Measurements from ENCODE around the gene SFMBT2.

SFMBT2 gene

DNA sequence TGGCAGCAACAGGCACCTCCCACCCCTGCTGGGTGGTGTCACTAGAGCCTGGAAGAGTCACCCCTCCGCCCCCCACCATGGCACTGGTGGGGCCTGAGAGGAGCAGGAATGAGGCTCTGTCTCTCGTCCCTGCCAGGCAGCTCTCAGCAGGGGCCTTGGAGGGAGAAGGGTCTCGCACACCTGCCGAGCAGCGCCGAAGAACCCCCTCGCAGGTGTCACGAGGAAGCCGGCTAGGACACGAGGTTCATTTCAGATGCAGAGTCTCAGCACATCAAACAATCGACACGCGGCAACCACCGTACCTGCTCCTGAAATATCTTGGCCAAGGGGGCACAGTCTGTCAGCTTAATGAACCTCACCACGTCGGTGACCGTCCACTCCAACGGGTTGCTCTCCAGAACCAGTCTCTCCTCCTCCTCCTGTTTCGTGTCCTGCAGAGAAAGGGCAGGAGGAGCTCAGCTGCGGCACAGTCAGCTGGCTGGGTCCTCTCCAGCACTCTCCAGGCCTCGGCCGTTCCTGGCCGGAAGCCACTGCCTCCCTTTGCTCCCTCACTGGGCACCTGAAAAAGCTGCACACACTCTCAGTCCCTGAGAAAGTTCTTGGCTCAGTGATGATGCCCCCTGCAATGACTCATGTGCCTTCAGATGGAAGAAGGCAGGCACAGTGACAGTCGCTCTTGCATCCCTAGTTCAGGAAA lies 240.1 kb downstream of the SFMBT2 start:
- no peak for DNase-seq

DNA sequence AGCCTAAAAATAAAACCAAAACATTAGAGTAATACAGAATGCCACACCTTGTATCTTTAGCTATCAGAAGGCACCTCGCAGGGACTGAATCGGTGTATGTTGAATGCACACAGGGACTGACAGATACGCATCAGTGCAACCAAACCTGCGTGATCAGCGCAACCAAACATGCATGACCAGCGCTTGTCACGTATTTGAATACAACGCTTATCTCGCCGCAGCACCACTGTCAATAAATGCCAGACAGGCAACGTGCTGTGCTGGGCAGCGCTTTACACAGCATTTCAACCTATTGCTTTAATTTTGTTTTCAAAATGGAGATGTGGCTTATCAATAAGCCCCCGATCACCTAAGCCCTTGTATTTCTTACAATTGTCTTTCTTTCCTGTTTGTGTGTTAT lies 242.4 kb downstream of the SFMBT2 start:
- no peak for DNase-seq

DNA sequence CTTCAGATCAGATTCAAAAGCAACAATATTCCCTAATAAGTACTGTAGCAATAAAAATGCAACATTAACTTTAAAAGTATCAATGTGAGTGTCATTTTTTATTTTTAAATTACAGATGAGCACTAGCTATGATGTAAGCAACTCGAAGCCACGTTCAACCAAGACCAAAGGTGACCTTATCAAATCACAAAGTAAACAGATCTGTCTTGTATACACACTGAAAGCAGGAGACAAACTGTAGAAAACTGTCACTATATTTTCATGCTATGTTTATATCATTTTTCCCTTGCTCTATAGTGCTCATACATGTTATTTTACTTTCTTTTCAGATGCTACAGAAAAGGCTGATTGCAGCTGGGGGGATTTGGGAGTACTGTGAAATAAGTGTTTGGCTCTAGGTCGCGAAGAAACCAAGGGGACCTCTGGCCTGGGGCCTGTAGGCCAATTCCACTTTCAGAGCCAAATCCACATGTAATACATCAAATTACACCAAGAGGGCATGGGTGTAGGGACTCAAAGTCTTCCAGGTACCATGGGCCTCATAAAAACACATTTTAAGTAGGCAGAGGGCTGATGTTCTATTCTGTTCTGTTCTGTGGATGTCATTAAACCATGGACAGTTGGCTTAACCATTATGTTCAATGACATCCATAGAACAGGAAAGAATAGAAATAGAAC lies 245.2 kb downstream of the SFMBT2 start:
- DNase-seq = no peak

DNA sequence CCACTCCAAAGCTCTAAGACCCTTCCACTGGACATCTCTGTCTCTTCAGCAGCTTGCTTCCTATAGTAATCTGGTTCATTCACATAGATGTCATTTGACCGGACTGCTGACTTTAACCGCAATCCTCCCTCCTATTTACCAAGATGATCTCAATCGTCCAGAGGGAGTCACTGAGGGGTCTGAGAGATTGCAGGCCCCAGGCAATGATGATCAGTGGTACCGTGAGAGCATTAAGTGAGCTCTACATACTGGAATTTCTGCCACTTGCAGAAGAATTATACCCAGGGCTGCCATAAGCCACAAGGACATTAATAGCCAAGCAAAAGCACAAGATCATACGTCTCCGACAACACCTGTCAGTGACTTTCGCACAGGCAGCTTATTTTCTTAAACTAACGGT lies 245.9 kb downstream of the SFMBT2 start:
- DNase-seq = no peak

DNA sequence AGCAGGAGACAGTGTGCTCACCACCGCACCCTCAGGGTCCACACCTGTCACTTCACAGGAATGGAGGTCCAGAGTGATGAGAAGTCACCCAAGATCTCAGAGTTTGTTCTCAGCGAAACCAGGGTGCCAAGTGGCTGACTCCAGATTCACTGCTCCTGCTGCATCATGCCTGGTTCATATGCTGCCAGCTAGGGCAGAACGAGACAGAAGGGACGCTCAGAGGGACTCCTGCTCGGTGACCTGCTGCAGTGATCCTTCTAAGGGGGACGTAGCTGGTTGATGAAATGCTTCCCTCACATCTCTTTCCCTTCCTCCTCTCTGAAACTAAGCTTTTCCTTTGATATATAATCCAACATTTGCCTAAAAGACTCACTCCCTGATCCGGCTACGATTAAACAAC lies 248.5 kb downstream of the SFMBT2 start:
- DNase-seq = no peak

DNA sequence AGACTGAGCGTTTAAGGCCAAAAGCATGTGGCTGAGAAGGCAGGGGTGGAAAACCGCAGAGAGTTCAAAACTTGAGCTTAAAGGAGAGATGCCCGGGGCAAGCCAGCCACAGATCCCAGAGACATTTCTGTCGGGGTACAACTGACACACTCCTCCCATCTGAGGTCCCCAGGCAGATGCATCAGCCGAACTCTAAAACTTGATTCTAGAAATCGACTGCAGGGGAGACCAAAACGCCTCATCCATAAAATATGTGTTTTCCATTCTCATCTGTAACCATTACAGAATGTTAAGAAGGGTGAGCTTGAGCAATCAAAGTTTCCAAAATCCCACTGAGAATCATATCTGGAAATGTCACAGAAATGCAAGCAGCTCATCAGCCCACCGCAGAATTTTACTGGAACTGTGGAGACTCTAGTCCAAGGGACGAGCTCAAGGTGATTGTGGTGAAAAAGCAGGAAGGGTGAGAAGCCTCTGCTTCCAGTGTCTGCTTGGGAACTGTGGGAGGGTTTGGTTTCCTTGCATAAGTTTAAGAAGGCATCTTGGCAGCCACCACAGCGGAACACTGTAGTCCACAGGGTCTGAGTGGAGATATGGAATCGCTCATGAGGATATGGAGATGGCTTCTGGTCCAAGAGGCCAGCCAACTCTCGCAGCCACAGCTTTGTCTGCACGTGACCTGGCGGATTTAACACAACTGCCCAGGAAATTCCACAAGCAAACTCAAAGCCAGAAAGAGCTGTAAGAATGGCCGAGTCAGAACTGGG lies 249.2 kb downstream of the SFMBT2 start:
- no peak for DNase-seq

DNA sequence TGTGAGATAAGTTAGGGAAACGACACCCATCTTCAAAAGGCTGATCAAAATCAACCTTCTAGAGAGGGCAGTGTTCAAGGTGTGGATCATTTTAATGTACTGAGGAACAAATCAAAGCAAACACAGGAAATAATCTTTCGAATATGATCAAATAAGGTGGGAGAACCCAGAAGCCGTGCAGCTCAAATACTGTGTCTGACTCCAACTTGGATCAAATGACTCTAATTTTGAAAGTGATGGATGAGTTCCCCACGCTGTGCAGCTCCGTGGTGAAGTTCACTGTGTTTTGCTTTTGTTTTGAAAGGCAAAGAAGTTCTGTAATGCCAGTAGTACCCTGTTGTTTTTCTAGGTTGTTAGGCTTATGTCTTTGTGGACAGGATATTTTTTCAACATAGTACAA lies 250.9 kb downstream of the SFMBT2 start:
- DNase-seq = no peak

DNA sequence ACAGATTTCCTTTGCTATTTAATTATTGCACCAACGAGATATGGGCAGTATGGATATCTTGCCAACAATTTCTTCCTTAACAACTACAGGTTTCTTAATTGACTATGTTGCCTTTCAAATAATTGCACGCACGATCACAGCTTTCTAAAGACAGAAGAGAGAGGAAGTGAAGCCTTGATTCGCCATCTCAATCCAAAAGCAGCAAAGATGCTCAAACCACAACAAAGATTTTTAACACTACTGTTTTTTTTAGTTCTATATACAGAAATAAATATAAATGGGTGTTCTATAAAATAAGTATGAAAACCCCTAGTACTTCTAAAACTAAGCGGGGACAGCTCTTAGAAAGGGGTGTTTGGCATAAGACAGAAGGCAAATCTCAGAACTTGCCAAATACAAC lies 251.3 kb downstream of the SFMBT2 start:
- DNase-seq = no peak

DNA sequence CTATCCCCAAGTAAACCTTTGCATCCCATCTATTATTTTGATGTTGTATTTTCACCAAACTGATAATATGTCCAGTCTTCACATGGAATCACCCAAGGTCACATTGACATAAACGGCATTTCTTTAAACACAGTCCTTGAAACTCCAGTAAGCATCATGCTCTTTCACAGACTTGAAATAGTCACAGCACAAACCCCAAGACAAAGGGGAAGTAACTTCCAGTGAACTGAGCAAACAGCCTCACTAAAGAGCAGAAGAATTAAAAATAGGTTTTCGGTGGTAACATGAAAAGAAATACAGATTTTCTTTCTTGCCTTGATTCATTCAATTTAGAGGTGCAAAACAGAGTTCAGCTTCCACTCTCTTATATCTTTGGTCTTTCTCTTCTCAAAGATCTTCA lies 253.7 kb downstream of the SFMBT2 start:
- no peak for DNase-seq

DNA sequence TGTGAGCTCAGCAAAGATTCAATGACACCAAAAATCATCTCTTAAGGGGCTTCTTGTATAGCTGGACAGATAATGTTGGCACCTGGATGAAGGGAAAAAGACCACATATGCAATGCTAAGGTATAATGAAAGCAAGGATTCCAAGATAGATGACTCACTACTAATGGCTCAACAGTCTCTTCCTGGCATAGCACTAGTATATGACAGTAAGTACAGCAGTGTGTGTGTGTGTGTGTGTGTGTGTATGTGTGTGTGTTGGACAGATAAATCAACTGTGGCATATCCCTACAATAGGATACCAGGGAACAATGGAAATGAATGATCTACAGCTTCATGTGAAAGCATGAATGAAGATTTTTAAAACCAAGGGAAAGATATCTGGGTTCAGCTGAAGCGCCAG lies 257.1 kb downstream of the SFMBT2 start:
- no peak for DNase-seq

DNA sequence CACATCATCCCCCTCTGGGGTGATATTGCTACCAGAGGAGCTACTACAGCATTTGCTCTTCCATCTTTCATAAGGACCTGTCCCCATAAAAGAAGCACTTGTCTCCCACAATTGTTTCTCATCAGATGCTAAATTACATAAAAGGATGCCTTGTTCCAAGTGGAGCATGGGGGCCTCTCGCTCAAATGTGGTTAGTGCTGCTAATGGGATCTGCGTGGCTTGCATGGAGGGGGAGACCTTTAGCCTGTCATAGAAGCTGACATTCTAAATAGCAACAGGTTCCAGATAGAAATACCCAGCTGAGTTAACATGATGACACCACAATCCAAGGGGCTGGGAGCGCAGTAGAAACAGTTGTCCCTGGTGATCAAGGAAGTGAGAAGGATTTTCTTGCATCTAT lies 257.9 kb downstream of the SFMBT2 start:
- no peak for DNase-seq

DNA sequence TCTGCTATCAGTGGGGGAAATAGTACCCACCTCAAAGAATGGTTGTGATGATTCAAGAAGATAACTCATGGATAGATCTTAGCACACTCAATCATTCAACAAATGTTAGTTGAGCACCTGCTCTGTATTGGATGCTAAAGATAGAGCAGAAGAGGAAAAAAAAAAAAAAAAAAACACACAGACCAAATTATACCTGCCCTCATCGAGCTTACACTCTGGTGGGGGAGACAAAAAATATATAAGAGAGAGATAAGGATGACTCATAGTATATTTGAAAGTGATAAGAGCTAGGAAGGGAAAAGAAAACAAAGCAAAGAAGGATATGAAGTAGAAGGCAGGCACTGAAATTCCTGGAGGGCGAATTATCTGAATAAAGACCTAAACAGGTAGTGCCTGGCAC lies 258.5 kb downstream of the SFMBT2 start:
- DNase-seq = no peak

DNA sequence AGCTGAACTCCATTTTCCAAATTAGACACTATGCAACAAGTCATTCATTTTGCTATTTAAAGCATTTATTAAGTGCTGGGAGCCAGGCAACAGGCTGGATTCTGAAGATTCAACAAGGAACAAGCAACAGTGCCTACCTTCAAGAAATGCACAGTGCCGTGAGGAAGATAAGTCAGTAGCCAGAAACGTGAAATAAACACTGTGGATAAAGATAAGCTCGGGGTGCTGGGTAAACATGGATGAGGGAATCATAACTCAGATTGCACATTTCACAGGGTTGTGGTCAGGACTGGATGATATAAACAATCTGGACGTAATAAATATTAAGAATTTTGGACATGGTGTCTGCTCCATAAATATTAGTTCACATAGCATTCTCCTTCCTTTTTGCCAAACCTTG lies 259.3 kb downstream of the SFMBT2 start:
- DNase-seq = no peak

DNA sequence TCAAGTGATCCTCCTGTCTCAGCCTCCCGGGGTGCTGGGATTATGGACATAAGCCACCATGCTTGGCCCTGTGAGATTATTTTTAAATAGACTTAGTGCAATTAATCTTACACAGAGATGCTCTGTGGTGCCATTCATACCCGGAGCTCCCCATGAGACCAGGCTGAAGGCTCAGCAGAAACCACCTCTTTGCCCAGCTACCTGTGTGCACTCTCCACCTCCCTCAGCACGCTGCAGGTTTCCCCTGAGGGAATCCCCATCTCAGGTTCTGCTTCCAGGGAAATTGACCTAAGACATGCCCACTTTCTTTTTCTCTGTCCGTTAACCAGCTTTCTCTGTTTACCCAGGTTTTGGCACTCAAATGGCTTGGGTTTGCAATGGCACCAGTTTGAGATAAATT lies 260.5 kb downstream of the SFMBT2 start:
- no peak for DNase-seq

DNA sequence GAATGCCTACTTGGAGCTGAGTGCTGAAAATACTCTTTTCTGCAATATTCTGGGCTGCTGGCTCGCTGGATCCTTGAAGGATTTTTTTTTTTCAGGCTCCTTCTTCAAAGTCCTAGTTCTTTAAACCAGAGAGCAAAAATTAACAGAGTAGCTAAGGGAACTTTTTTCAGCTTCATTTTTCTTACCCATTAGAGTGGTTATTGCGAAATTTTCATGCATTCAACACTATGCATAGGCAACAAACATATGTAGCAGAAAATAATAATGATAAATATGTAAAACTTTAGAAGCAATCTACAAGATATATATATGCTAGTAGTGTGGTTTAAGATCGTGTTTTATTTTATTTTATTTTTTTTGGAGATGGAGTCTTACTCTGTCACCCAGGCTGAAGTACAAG lies 264.6 kb downstream of the SFMBT2 start:
- no peak for DNase-seq

DNA sequence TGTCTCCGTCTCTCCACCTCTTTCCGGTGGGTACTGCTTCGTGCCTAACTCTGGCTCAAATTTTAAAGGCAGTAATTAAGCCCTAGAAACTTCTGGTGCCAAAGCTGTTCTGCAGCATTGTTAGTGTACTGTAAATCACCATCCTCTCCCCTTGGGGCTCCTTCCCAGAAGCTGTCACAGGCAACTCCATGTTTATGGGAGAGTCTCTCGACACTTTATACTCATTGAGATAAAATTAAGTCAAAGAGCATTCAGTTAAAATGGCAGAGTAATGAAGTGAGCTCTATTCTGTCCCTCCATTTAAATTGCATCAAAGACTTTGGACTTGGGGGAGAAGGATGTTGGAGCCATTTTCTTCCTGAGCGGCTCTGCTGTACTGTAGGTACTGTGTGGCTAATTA lies 274.8 kb downstream of the SFMBT2 start:
- DNase-seq = no peak

DNA sequence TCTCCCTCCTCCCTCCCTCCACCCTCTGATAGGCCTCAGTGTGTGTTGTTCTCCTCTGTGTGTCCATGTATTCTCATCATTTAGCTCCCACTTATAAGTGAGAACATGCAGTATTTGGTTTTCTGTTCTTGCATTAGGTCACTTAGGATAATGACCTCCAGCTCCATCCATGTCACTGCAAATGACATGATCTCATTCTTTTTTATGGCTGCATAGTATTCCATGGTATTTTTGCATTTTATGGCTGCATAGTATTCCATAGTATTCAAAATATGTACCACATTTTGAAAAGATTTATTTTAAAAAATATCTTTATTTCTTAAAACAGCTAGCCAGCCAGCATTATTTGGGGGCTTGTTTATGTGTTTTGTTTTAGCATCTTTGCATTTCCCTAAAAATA lies 275.6 kb downstream of the SFMBT2 start:
- no peak for DNase-seq

DNA sequence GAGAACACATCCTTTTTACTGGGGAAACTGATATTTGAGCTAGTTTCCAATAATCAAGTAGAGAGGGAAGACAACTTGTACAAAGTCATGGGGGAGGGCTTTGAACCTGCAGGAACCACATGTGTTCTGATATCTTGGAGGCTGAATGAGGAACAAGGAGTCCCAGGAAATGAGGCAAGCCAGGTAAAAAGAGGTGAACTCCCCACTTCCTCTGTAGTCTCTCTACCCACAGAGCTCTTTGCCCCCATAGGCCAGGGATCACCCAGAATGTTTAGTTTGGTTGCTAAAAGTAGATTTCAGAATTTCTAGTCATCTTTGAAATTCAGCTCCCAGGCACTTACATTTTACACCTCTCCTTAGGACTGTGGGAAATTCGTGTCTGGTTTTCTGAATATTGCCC lies 276.4 kb downstream of the SFMBT2 start:
- DNase-seq = no peak

DNA sequence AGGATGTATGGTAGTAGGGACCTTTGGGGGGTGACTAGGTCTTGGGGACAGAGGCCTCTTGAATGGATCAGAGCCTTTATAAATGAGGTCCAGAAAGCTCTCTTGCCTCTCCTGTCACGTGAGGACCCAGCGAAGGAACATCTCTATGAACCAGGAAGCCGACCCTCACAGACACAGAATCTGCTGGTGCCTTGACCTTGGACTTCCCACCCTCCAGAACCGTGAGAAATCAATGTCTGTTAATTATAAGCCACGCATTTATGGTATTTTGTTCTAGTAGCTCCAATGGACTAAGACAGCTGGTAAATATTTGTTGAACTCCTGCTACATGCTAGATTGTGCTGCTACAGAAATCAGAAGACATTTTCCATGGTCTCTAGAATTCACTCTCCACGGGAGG lies 276.9 kb downstream of the SFMBT2 start:
- DNase-seq = no peak

DNA sequence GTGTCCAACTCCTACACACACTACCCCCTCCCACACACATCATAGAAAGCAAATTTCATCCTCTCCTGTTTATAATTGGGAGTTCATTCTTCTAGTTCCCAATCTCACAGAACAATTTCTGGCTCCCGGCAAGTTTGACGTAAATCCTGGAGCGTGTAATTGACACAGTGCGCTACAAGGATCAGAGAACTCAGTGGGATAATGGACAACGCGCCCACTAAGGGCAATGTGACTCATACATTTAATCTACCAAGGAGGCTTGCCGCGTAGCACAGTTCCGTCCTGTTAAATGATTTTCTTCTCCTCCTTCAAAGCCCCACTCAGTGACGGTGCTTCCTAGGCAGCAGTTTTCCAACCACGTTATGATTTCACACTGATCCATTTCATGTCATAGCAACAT lies 277.6 kb downstream of the SFMBT2 start:
- DNase-seq = no peak

DNA sequence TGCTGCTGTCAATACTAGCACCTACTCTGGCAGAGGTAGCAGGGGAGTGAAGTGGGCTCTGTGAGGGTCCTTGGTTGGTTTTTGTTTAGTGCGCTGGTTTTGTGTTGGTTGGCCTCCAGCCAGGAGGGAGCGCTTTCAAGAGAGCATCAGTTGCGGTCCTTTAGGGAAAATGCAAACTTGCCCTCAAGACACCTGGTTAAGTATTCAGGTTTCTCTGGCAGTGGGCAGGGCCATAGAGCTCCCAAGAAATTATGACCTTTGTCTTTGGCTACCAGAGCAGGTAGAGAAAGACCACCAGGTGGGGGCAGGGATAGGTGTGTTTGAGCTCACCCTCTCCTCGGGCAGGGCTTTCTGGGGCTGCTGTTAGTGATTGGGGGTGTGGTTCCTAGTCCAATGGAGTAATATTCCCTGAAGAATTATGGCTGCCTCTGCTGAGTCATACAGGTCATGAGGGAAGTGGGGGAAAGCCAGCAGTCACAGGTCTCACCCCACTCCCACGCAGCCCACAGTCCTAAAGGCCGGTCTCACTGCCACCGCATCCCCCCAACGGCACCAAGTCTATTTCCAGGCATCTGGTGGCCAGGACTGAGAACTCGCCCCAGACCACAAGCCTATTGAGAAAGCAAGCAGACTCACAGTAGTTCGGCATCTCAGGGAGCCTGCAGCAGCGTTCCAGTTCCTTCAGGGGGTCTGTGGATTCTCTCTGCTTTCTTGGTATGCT lies 280.5 kb downstream of the SFMBT2 start:
- DNase-seq = no peak

DNA sequence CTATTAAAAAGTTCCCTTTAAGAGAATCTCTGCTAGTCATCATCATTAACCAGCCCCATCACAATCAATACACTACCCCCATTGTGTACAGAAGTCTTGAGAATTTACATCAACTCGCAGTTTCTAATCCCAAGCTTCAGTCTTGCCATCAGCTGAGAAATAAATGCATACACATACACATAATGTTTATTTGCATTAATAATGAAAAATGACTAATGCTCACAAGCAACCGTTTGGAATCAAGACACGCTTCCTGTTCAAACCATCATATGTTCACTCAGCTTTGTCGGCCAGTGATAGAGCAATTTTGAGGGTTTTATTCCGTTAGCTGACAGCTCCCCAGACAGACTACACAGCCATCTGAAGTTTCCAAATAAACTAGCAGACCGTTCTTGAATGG lies 287.1 kb downstream of the SFMBT2 start:
- DNase-seq = no peak

DNA sequence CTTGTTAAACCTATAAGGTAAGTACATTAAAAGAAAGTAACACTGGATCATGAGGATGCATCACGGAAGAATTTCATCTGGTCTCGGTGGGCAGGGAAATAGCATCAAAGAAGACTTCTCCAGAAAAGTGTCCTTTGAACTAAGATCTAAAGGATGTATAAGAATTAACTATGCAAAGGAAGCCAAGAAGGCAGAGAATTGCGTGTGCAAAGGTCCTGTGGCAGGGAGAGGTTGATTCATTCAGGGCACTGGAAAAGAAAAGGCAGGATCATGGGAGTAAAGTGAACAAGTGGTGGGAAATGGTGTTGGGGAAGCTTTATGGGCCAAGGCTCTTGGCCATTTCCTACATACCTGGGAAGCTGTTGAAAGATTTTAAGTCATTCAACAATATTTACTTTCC lies 288.3 kb downstream of the SFMBT2 start:
- DNase-seq = no peak

Data from stimulated activated CD4-positive, alpha-beta T cell treated with anti-CD3 and anti-CD28 coated beads, Interleukin-4, amount 100 ng/mL, for 1 hour (primary cell).